ENCODE results near the gene MYT1.

GRCh38 chr20:64185276-64185900, 21.1 kb downstream of the MYT1 start:
- TF ChIP-seq CTCF (IDR thresholded peaks at IDR 0.05; ENCODE audit: low read length) (no peak), EZH2 (IDR thresholded peaks at IDR 0.05; ENCODE audit: borderline replicate concordance, low read length) (no peak)

Data from OCI-LY1 (cell line).